ENCODE results near the gene NHLH1. TPM values are rescaled to one million over a fixed set of nuclear protein-coding genes. Genes with fewer than 3 reads are reported as not detected.
A peak's percentile ranks its signal among the peaks of the same experiment; 100 is the strongest.

Gene NHLH1
- total RNA-seq, 1 donor, result not detected

DNA sequence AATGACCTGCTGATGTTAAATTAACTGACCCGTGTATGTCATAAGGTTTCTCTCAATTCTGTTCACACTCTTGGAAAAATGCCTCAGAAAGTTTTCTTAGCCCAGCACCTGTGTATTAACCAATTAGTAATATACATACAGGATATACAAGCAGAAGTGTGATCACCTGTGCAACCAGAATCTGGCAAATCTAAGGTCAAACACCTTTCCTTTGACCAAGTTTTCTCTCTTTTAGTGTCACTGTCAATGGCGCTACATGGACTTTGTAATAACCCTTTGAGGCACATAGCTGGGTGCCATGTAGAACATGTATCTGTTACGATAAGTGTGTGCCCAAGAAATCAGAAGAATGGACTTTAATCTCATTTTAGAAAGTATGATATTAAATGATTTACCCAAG lies 22.6 kb upstream of the NHLH1 start:
- TF ChIP-seq, protein P1, sequence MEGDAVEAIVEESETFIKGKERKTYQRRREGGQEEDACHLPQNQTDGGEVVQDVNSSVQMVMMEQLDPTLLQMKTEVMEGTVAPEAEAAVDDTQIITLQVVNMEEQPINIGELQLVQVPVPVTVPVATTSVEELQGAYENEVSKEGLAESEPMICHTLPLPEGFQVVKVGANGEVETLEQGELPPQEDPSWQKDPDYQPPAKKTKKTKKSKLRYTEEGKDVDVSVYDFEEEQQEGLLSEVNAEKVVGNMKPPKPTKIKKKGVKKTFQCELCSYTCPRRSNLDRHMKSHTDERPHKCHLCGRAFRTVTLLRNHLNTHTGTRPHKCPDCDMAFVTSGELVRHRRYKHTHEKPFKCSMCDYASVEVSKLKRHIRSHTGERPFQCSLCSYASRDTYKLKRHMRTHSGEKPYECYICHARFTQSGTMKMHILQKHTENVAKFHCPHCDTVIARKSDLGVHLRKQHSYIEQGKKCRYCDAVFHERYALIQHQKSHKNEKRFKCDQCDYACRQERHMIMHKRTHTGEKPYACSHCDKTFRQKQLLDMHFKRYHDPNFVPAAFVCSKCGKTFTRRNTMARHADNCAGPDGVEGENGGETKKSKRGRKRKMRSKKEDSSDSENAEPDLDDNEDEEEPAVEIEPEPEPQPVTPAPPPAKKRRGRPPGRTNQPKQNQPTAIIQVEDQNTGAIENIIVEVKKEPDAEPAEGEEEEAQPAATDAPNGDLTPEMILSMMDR (IDR thresholded peaks at IDR 0.05; ENCODE audit: insufficient read depth, low read length), result no peak
- DNase-seq (ENCODE audit: low read depth), result no peak
- H3K4me3 ChIP-seq (ENCODE audit: low read depth, low read length), result peak overlapping the region; percentile 94

DNA sequence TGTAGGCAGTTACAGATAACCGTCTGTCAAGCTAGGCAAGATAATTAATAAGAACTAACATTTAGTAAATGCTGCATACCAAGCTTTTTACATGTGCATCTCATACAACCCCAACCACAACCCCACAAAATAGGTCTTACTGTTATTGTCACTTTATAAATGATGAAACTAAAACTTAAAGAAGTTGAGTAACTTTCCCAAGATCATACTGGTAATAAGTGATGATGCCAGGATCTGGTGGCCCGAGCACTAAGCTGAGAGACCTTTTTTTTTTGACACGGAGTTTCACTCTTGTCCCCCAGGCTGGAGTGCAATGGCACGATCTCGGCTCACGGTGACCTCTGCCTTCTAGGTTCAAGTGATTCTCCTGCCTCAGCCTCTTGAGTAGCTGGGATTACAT lies 21.9 kb upstream of the NHLH1 start:
- no peak for DNase-seq (ENCODE audit: low read depth)
- TF ChIP-seq, protein P1 (IDR thresholded peaks at IDR 0.05; ENCODE audit: insufficient read depth, low read length), result no peak
- no peak overlapping the region for H3K4me3 ChIP-seq (ENCODE audit: low read depth, low read length)

DNA sequence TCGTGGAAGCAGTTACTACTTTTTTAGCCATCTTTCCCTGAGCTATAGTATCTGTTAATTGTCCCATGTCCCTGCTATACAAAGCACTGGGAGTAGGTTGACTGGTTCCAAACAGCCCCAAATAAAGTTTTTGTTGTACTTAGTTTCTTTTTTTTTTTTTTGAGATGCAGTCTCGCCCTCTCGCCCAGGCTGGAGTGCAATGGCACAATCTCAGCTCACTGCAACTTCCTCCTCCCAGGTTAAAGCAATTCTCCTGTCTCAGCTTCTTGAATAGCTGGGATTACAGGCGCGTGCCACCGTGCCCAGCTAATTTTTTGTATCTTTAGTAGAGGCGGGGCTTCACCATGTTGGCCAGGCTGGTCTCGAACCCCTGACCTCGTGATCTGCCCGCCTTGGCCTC lies 20.4 kb upstream of the NHLH1 start:
- no peak for DNase-seq (ENCODE audit: low read depth)
- no peak overlapping the region for H3K4me3 ChIP-seq (ENCODE audit: low read depth, low read length)
- TF ChIP-seq, protein P1 (IDR thresholded peaks at IDR 0.05; ENCODE audit: insufficient read depth, low read length), result no peak

DNA sequence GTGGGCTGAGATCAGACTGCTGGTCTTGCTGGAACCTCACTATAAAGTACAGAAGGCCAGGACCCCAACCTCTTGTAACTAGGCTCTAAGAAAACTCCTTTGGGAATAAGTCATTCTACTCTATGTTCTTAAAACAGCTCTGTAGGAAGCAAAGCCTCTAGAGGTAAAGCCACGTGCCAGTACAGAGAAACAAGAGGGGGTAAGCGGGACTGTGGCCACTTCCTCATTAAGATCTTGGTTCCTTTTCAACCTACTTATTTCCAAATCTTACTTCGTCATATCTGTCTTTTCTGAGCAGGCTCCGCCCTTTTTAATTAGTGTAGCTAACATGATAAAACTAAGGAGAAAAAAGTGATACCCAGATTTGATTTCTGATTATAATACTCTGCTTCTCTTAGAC lies 19.9 kb upstream of the NHLH1 start:
- TF ChIP-seq, protein P1 (IDR thresholded peaks at IDR 0.05; ENCODE audit: insufficient read depth, low read length), result no peak
- no peak overlapping the region for H3K4me3 ChIP-seq (ENCODE audit: low read depth, low read length)

DNA sequence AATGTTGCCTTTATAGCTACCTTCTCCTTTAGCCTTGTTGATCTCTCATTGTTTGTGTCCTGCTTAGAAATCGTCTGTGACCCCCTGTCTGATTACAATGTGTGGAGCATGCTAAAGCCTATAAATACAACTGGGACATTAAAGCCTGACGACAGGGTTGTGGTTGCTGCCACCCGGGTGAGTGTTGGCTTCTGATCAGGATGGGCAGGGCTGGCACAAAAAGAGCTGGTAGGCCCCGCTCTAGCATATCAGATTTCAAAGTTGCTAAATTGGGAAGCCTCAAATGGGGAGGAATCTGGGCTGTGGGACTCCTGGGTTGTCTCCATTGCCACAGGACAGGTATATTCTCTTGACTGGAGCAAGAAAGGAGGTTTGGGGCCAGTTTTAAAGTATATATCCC lies 15.2 kb upstream of the NHLH1 start:
- no peak for DNase-seq (ENCODE audit: low read depth)
- TF ChIP-seq, protein P1 (IDR thresholded peaks at IDR 0.05; ENCODE audit: insufficient read depth, low read length), result no peak
- H3K4me3 ChIP-seq (ENCODE audit: low read depth, low read length), result no peak overlapping the region

More for the DNA sequence above, 19.9 kb upstream of the NHLH1 start:
- no peak for DNase-seq (ENCODE audit: low read depth)

DNA sequence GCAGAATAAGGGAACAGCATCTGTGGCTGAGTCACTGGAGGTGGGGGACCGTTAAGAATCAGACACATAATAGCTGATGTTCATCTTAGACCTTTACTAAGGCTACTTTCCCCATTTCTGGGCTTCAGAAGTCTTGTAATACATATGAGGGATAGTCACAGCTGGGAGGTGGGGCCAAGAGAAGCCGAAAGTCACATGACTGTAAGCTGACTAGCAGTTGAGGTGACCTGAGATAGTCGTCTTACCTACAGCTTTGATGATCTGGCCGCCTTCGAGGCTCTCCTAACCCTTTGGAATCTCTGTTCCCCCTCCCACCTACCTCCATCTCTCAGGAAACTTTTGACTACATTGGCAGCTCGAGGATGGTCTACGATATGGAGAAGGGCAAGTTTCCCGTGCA lies 14.3 kb upstream of the NHLH1 start:
- TF ChIP-seq, protein P1 (IDR thresholded peaks at IDR 0.05; ENCODE audit: insufficient read depth, low read length), result no peak
- no peak overlapping the region for H3K4me3 ChIP-seq (ENCODE audit: low read depth, low read length)
- DNase-seq (ENCODE audit: low read depth), result no peak

DNA sequence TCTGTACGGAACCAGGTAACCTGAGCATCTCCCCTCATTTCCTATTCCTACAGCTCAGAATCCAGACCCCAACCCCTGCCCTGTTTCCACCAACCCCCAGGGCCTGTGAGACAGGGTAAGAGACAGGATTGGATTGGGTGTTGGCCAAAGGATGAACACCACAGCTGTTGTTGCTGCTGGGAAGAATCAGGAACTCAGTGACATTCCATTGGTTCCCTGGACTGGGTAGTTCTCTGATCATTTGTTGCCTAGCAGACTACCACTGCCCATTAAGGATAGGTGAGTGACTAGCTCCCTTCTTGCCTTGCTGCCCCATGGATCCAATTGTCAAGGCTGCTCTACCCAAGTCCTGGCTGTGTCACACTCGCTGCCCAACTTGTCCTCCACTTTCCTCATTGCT lies 13.6 kb upstream of the NHLH1 start:
- TF ChIP-seq, protein P1 (IDR thresholded peaks at IDR 0.05; ENCODE audit: insufficient read depth, low read length), result no peak
- no peak for DNase-seq (ENCODE audit: low read depth)
- H3K4me3 ChIP-seq (ENCODE audit: low read depth, low read length), result no peak overlapping the region
